Measurements from ENCODE around the gene PER1. TPM values are rescaled to one million over a fixed set of nuclear protein-coding genes. Genes with fewer than 3 reads are reported as not detected.

Gene PER1
- total RNA-seq, 4 donors from 2014 or later, result 55.9 to 211 (median 109) TPM

DNA sequence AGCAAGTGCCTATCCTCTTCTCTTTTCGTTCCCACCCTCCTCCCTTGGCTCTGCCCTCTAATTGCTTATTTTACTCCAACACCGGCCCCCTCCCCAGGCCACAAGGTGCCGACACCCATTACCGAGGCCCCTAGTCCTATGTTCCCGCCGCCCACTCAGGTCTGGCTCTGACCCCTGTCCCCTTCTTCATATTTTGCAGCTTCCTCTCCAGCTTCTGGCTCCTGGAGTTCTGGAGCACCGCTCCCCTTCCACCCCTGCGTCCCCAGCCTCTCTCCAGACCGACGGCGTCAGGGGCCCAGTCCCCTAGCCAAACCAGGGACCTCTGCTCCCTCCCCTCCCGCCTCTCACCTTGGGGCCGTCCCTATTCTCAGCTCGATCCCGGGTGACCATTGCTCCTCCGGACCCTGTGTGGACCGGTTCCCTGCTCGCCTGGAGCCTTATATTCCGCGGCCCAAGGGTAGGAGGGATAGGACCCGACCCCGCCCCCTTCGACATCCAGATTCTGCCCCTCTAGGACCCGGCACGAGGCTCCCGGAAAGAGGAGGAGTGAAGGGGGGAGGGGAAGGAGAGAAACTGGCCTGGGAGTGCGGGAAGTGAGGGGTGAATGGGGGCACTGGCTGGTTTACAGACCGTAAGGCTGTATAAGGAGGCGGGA is 28.4 kb downstream of the PER1 start, which contains the start of gene HES7:
TSS of gene HES7 (minus strand) at position 412 of the 655 bp plus-strand sequence. CDS start at position 390, 22 bp downstream.
- 2 to 3% methylated on average over 6 to 29 of the region's 29 CpGs for WGBS, 2 donors (ENCODE audit: low coverage in 1 of 2)
- Histone ChIP-seq H3K9me3 (no peaks in the 10 kb centered on the region), H3K4me3 (peak within 1 kb of the TSS in 3 of 4 donors; percentile 2 to 74 (median 44)), H3K4me1 (peaks cover 46 to 79% (median 65%) of the 10 kb centered on the region in 4 donors), H3K27ac (peak within 1 kb of the TSS in 1 of 4 donors; percentile 9), H3K36me3 (no peaks in the 10 kb centered on the region), H3K27me3 (peaks cover 69% of the 10 kb centered on the region)
- no peak for DNase-seq
- intact Hi-C loops (cut with DNase I; ENCODE audit: low total_unique reads), result loop anchor here (10.0 kb wide), 1 partner anchor 61 kb away; no protein-coding TSS in a partner anchor
- in situ Hi-C loops (cut with MboI; ENCODE audit: low pct_ligation_motif_present in 1 of 4, low pct_unique_long_range_greater_than_20kb in 1 of 4, low sequenced_read_pairs in 3 of 4), result no loop called here
- TF ChIP-seq POLR2AphosphoS5 (IDR thresholded peaks at IDR 0.05) (no peak), EP300 (IDR thresholded peaks at IDR 0.05; ENCODE audit: low read depth) (no peak), POLR2A (IDR thresholded peaks at IDR 0.05) (no peak)
- TF ChIP-seq, protein P1, sequence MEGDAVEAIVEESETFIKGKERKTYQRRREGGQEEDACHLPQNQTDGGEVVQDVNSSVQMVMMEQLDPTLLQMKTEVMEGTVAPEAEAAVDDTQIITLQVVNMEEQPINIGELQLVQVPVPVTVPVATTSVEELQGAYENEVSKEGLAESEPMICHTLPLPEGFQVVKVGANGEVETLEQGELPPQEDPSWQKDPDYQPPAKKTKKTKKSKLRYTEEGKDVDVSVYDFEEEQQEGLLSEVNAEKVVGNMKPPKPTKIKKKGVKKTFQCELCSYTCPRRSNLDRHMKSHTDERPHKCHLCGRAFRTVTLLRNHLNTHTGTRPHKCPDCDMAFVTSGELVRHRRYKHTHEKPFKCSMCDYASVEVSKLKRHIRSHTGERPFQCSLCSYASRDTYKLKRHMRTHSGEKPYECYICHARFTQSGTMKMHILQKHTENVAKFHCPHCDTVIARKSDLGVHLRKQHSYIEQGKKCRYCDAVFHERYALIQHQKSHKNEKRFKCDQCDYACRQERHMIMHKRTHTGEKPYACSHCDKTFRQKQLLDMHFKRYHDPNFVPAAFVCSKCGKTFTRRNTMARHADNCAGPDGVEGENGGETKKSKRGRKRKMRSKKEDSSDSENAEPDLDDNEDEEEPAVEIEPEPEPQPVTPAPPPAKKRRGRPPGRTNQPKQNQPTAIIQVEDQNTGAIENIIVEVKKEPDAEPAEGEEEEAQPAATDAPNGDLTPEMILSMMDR (IDR thresholded peaks at IDR 0.05), result no peak

DNA sequence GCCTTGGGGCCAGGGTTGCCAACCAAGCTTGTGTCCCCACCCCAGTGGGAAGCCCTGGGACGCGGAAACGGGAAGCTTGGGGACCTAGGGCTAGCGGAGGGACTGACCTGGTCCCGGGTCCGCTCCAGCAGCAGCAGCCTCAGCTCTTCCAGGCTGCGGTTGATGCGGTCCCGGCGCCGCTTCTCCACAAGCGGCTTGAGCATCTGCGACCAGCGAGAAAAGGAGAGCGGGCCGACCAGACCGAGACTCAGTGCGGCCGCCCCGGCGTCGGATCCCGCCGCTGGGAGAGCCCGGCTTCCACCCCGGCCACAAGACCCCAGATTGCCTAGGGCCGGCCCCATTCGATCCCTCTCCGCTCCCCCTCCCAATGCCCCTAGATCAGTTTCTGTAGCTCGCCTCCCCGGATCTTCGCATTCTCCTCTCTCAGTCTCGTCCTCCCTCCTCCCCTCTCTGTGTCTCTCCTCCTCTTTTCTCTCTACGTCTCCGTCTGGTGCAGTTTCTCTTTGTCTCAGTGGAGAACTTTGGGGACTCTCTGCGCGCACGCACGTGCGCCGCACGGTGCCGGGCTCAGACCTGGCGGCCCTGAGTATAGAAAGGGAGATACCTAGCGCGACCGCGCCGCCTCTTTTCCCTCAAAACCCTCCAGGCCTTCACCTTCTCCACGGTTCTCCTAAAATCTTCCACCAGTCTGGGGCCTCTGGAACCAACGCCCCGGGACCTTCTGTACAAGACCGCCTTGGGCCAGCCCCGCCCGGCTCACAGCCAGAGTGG is 29.1 kb downstream of the PER1 start:
- intact Hi-C loops (cut with DNase I; ENCODE audit: low total_unique reads), result loop anchor here (10.0 kb wide), 1 partner anchor 62 kb away; no protein-coding TSS in a partner anchor
- Histone ChIP-seq H3K27ac (peak overlapping the region in 1 of 4 donors; percentile 9), H3K36me3 (no peaks in the 10 kb centered on the region), H3K4me3 (peak overlapping the region in 3 of 4 donors; percentile 2 to 58 (median 44)), H3K4me1 (peaks cover 50 to 86% (median 70%) of the 10 kb centered on the region in 4 donors), H3K27me3 (peaks cover 62% of the 10 kb centered on the region), H3K9me3 (no peaks in the 10 kb centered on the region)
- DNase-seq, result no peak
- in situ Hi-C loops (cut with MboI; ENCODE audit: low pct_ligation_motif_present in 1 of 4, low pct_unique_long_range_greater_than_20kb in 1 of 4, low sequenced_read_pairs in 3 of 4), result no loop called here
- TF ChIP-seq POLR2AphosphoS5 (IDR thresholded peaks at IDR 0.05), result no peak
- TF ChIP-seq, protein P1 (IDR thresholded peaks at IDR 0.05), result no peak
- TF ChIP-seq EP300 (IDR thresholded peaks at IDR 0.05; ENCODE audit: low read depth), result no peak
- no peak for TF ChIP-seq POLR2A (IDR thresholded peaks at IDR 0.05)
- 0 to 1% methylated on average over 13 to 51 of the region's 55 CpGs for WGBS, 2 donors (ENCODE audit: low coverage in 1 of 2)

DNA sequence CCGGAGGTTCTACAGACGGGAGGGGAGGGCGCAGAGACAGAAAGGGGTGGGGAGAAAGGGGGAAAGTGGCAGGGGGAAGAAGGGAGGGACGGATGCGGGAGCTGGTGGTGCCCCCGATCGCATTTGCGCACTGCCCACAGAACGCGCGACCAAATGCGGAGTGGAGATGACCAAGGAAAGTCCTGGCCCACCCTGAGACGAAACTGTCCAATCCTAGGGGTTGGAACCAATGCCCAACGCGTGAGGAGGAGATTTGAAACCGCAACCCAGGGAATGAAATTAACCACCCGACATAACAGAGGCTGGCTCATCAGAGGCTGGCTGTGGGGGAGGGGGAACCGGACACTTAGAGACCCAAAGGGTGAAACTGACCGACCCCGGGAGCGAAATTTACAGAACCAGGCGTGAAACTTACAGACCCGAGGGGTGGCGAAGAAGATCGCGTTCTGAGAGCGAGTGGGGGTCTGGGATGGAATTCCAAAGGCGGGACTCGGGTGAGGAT is 29.7 kb downstream of the PER1 start:
- peak overlapping the region; percentile 2 to 58 (median 36) for H3K4me3 ChIP-seq
- in situ Hi-C loops (cut with MboI; ENCODE audit: low pct_ligation_motif_present in 1 of 4, low pct_unique_long_range_greater_than_20kb in 1 of 4, low sequenced_read_pairs in 3 of 4), result no loop called here
- DNase-seq, result no peak

More for the DNA sequence above, 29.7 kb downstream of the PER1 start:
- no peaks in the 10 kb centered on the region for H3K9me3 ChIP-seq
- H3K27me3 ChIP-seq, result peaks cover 61% of the 10 kb centered on the region
- H3K27ac ChIP-seq, result peak overlapping the region in 2 of 4 donors; percentile 44 to 49
- no peaks in the 10 kb centered on the region for H3K36me3 ChIP-seq
- TF ChIP-seq, protein P1 (IDR thresholded peaks at IDR 0.05), result no peak
- TF ChIP-seq EP300 (IDR thresholded peaks at IDR 0.05; ENCODE audit: low read depth) (no peak), POLR2A (IDR thresholded peaks at IDR 0.05) (no peak), POLR2AphosphoS5 (IDR thresholded peaks at IDR 0.05) (no peak)
- H3K4me1 ChIP-seq, result peaks cover 56 to 93% (median 77%) of the 10 kb centered on the region in 4 donors
- intact Hi-C loops (cut with DNase I; ENCODE audit: low total_unique reads), result loop anchor here (10.0 kb wide), 1 partner anchor 62 kb away; no protein-coding TSS in a partner anchor
- WGBS, 2 donors (ENCODE audit: low coverage in 1 of 2), result 0 to 2% methylated on average over 8 to 29 of the region's 29 CpGs

All from transverse colon (tissue), 4 donors.